ENCODE data around the gene SPAG16. TPM values are rescaled to one million over a fixed set of nuclear protein-coding genes. Genes with fewer than 3 reads are reported as not detected.
A peak's percentile ranks its signal among the peaks of the same experiment; 100 is the strongest.

Gene SPAG16
- total RNA-seq, 1 donor from 2014 or later = 18.1 TPM

DNA sequence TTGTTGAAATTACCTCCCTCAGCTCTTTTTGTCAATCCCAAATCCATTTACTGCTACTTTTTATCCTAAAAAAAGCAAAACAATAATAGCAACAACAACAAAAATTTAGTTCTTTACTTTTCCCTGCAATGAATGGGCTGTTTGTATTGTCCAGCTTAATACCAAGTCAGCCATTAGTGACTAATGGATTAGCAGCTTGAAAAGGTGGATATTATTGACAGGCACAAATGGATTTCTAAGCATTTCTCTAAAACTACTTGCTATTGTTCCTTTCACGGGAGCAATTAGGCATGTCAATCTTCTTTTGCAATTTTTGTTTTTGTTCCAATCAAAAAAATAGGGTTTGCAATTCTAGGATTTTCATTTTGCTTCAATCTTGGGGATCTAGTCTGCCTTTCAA lies 32.1 kb upstream of the SPAG16 start:
- DNase-seq = no peak
- H3K4me1 Mint-ChIP-seq (ENCODE audit: low read depth, unreplicated experiment) = peaks cover 18% of the 10 kb centered on the region
- no peaks in the 10 kb centered on the region for H3K36me3 Mint-ChIP-seq (ENCODE audit: unreplicated experiment)
- H3K27ac Mint-ChIP-seq (ENCODE audit: unreplicated experiment) = peak overlapping the region; percentile 14
- H3K27me3 Mint-ChIP-seq (ENCODE audit: unreplicated experiment) = peaks cover 1% of the 10 kb centered on the region
- peaks cover 3% of the 10 kb centered on the region for H3K9me3 Mint-ChIP-seq (ENCODE audit: unreplicated experiment)
- TF ChIP-seq, protein P1, sequence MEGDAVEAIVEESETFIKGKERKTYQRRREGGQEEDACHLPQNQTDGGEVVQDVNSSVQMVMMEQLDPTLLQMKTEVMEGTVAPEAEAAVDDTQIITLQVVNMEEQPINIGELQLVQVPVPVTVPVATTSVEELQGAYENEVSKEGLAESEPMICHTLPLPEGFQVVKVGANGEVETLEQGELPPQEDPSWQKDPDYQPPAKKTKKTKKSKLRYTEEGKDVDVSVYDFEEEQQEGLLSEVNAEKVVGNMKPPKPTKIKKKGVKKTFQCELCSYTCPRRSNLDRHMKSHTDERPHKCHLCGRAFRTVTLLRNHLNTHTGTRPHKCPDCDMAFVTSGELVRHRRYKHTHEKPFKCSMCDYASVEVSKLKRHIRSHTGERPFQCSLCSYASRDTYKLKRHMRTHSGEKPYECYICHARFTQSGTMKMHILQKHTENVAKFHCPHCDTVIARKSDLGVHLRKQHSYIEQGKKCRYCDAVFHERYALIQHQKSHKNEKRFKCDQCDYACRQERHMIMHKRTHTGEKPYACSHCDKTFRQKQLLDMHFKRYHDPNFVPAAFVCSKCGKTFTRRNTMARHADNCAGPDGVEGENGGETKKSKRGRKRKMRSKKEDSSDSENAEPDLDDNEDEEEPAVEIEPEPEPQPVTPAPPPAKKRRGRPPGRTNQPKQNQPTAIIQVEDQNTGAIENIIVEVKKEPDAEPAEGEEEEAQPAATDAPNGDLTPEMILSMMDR (IDR thresholded peaks at IDR 0.05; ENCODE audit: partially characterized antibody, unreplicated experiment) = no peak
- peak overlapping the region; percentile 8 for H3K4me3 Mint-ChIP-seq (ENCODE audit: unreplicated experiment)

- Mint-ChIP-seq H3K4me1 (ENCODE audit: low read depth, unreplicated experiment) (peaks cover 18% of the 10 kb centered on the region), H3K9me3 (ENCODE audit: unreplicated experiment) (peaks cover 3% of the 10 kb centered on the region), H3K27me3 (ENCODE audit: unreplicated experiment) (peaks cover 1% of the 10 kb centered on the region), H3K27ac (ENCODE audit: unreplicated experiment) (no peak overlapping the region), H3K4me3 (ENCODE audit: unreplicated experiment) (no peak overlapping the region), H3K36me3 (ENCODE audit: unreplicated experiment) (no peaks in the 10 kb centered on the region)
- TF ChIP-seq, protein P1 (IDR thresholded peaks at IDR 0.05; ENCODE audit: partially characterized antibody, unreplicated experiment) = no peak
- DNase-seq = no peak
Measured at GRCh38 chr2:213253162-213253561, 31.1 kb upstream of the SPAG16 start.

DNA sequence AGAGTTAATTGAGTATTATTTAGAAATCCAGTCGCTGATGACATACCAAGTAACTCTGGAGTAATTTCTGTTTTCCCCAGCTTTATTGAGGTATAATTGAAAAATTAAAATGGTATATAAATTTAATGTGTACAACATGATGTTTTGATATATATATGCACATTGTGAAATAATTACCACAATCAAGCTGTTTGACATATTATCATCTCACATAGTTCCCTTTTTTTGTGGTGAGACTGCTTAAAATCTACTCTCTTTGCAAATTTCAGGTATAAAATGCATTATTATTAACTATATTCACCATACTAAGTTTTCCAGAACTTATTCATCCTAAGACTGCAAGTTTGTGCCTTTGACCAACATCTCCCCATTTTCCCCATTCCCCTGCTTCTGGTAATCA lies 25.0 kb upstream of the SPAG16 start:
- TF ChIP-seq, protein P1 (IDR thresholded peaks at IDR 0.05; ENCODE audit: partially characterized antibody, unreplicated experiment) = no peak
- H3K27ac Mint-ChIP-seq (ENCODE audit: unreplicated experiment) = no peak overlapping the region

DNA sequence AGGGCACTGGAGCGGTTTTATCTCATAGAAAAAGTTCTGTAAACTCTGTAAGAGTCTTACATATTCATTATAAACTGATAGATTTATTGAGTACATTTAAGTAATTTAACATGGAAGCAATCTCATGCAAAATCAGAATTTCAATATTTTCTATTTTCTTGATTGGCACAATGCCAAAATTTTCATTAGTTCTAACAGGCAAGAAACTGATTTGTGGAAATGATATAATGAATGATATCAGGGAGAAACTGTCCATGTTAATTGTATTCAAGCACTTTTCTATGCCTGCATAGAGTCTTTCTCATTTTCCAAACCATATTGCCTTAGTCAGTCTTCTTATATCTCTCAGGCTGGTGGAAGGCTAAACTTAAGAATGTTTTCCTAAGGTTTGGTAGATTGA lies 23.0 kb upstream of the SPAG16 start:
- no peak for DNase-seq
- H3K4me3 Mint-ChIP-seq (ENCODE audit: unreplicated experiment) = no peak overlapping the region
- no peak overlapping the region for H3K27ac Mint-ChIP-seq (ENCODE audit: unreplicated experiment)
- H3K9me3 Mint-ChIP-seq (ENCODE audit: unreplicated experiment) = no peaks in the 10 kb centered on the region
- no peaks in the 10 kb centered on the region for H3K4me1 Mint-ChIP-seq (ENCODE audit: low read depth, unreplicated experiment)
- no peaks in the 10 kb centered on the region for H3K36me3 Mint-ChIP-seq (ENCODE audit: unreplicated experiment)
- H3K27me3 Mint-ChIP-seq (ENCODE audit: unreplicated experiment) = no peaks in the 10 kb centered on the region
- TF ChIP-seq, protein P1 (IDR thresholded peaks at IDR 0.05; ENCODE audit: partially characterized antibody, unreplicated experiment) = no peak

More for the DNA sequence above, 25.0 kb upstream of the SPAG16 start:
- Mint-ChIP-seq H3K4me3 (ENCODE audit: unreplicated experiment) (no peak overlapping the region), H3K4me1 (ENCODE audit: low read depth, unreplicated experiment) (no peaks in the 10 kb centered on the region), H3K27me3 (ENCODE audit: unreplicated experiment) (no peaks in the 10 kb centered on the region), H3K36me3 (ENCODE audit: unreplicated experiment) (no peaks in the 10 kb centered on the region), H3K9me3 (ENCODE audit: unreplicated experiment) (peaks cover 3% of the 10 kb centered on the region)
- DNase-seq = no peak

DNA sequence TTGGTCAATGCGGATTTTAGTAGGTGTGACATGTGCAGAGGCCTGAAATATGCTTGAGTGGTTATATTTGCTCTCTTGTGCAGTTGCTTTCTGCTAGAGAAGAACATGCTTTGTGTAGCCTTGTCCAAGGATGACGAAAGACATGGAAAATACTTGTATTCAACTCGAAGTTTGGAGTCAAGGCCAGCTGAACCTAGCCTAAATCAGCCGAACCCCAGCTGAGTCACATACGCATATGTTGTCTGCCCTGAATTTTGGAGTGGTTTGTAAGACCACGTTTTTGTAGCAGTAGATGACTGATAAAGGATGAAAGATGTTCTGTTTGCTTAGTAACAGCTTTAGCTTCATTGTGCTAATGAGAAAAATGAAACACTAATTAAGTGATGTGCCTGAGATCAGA lies 22.5 kb upstream of the SPAG16 start:
- DNase-seq = no peak
- Mint-ChIP-seq H3K4me1 (ENCODE audit: low read depth, unreplicated experiment) (no peaks in the 10 kb centered on the region), H3K27ac (ENCODE audit: unreplicated experiment) (no peak overlapping the region), H3K4me3 (ENCODE audit: unreplicated experiment) (no peak overlapping the region), H3K9me3 (ENCODE audit: unreplicated experiment) (no peaks in the 10 kb centered on the region), H3K36me3 (ENCODE audit: unreplicated experiment) (no peaks in the 10 kb centered on the region), H3K27me3 (ENCODE audit: unreplicated experiment) (no peaks in the 10 kb centered on the region)
- TF ChIP-seq, protein P1 (IDR thresholded peaks at IDR 0.05; ENCODE audit: partially characterized antibody, unreplicated experiment) = no peak
